Raji (cell line): ENCODE measurements around the gene CIAO1.

Experiments
- POLR2A ChIP-seq: IDR thresholded peaks from 2 replicates; pipeline ENCODE4 v1.6.1; 2011; ENCODE audit warnings: low read depth, low read length, control low read depth; ENCODE audit not compliant: insufficient read depth

CIAO1 gene

GRCh38 chr2:96245609-96246390, 20.2 kb upstream of the CIAO1 start:
- TF ChIP-seq POLR2A: no peak

GRCh38 chr2:96247009-96247408, 19.0 kb upstream of the CIAO1 start:
- TF ChIP-seq POLR2A: no peak

- no peak for TF ChIP-seq POLR2A
Measured at GRCh38 chr2:96247896-96248295, 18.1 kb upstream of the CIAO1 start.

- no peak for TF ChIP-seq POLR2A
Measured at GRCh38 chr2:96248624-96249023, 17.4 kb upstream of the CIAO1 start.

- TF ChIP-seq POLR2A: no peak
Measured at GRCh38 chr2:96249654-96250053, 16.4 kb upstream of the CIAO1 start.

- no peak for TF ChIP-seq POLR2A
Measured at GRCh38 chr2:96250188-96250587, 15.8 kb upstream of the CIAO1 start.

GRCh38 chr2:96251721-96252292, 14.2 kb upstream of the CIAO1 start:
- no peak for TF ChIP-seq POLR2A

GRCh38 chr2:96252526-96252925, 13.5 kb upstream of the CIAO1 start:
- no peak for TF ChIP-seq POLR2A

- no peak for TF ChIP-seq POLR2A
Measured at GRCh38 chr2:96253006-96253405, 13.0 kb upstream of the CIAO1 start.

- no peak for TF ChIP-seq POLR2A
Measured at GRCh38 chr2:96254571-96254970, 11.5 kb upstream of the CIAO1 start.

- TF ChIP-seq POLR2A: no peak
Measured at GRCh38 chr2:96256611-96257113, 9.4 kb upstream of the CIAO1 start.

- no peak for TF ChIP-seq POLR2A
Measured at GRCh38 chr2:96258166-96259022, 7.6 kb upstream of the CIAO1 start.

GRCh38 chr2:96259497-96259921, 6.5 kb upstream of the CIAO1 start:
- no peak for TF ChIP-seq POLR2A

- no peak for TF ChIP-seq POLR2A
Measured at GRCh38 chr2:96260387-96261260, 5.4 kb upstream of the CIAO1 start.
